ENCODE measurements around the gene CASZ1.

The CASZ1 gene

DNA sequence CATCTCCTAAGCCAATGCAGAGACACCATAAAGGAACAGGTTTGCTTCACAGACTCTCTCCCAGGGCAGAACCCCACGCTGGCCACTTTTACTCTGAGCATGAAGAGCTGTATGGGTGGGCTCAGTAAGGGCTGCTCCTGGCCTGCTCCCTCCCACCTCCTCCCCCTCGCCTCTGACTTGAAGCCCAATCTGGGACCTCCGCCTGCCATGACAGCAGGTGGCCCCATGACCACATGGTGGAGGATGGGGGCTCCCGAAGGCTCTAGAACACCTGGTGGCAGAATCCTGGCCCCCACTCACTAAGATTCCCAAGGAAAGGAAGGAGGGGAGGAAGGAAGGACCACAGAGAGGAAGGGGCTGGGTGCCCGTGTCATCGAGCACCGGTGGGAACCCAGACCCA lies 23.7 kb downstream of the CASZ1 start:
- TF ChIP-seq, protein P1, sequence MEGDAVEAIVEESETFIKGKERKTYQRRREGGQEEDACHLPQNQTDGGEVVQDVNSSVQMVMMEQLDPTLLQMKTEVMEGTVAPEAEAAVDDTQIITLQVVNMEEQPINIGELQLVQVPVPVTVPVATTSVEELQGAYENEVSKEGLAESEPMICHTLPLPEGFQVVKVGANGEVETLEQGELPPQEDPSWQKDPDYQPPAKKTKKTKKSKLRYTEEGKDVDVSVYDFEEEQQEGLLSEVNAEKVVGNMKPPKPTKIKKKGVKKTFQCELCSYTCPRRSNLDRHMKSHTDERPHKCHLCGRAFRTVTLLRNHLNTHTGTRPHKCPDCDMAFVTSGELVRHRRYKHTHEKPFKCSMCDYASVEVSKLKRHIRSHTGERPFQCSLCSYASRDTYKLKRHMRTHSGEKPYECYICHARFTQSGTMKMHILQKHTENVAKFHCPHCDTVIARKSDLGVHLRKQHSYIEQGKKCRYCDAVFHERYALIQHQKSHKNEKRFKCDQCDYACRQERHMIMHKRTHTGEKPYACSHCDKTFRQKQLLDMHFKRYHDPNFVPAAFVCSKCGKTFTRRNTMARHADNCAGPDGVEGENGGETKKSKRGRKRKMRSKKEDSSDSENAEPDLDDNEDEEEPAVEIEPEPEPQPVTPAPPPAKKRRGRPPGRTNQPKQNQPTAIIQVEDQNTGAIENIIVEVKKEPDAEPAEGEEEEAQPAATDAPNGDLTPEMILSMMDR (IDR thresholded peaks at IDR 0.05; ENCODE audit: low read depth, low read length, missing control alignments): no peak
- no peak overlapping the region for H3K4me3 ChIP-seq (ENCODE audit: low read depth, low read length)
- DNase-seq (ENCODE audit: low read depth): no peak
- in situ Hi-C loops (cut with HindIII; ENCODE audit: low sequenced_read_pairs): no loop called here

- TF ChIP-seq, protein P1 (IDR thresholded peaks at IDR 0.05; ENCODE audit: low read depth, low read length, missing control alignments): no peak
- H3K4me3 ChIP-seq (ENCODE audit: low read depth, low read length): no peak overlapping the region
- in situ Hi-C loops (cut with HindIII; ENCODE audit: low sequenced_read_pairs): no loop called here
- no peak for DNase-seq (ENCODE audit: low read depth)
Measured at GRCh38 chr1:10771789-10772188, 24.7 kb downstream of the CASZ1 start.

- TF ChIP-seq, protein P1 (IDR thresholded peaks at IDR 0.05; ENCODE audit: low read depth, low read length, missing control alignments): no peak
- in situ Hi-C loops (cut with HindIII; ENCODE audit: low sequenced_read_pairs): no loop called here
- DNase-seq (ENCODE audit: low read depth): no peak
- H3K4me3 ChIP-seq (ENCODE audit: low read depth, low read length): no peak overlapping the region
Measured at GRCh38 chr1:10768552-10768951, 27.9 kb downstream of the CASZ1 start.

DNA sequence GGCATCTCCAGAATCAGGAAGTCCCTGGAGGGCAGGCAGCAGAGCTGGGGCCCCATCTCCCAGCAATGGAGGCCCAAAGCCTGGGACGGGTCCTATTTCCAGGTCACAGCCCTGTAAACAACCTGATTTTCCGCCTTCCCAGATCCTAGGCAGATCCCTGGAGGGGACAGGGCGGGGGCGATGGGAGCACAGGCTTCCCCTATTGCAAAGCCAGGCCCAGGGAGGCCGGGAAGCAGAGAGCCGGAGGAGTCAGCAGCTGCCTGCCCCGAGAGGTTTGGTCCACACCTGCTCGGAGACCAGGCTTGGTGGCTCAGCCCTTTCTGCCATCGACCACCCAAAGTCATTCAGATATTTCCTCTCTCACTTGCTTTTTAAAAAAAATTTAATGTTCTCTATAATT lies 29.2 kb downstream of the CASZ1 start:
- H3K4me3 ChIP-seq (ENCODE audit: low read depth, low read length): no peak overlapping the region
- DNase-seq (ENCODE audit: low read depth): no peak
- TF ChIP-seq, protein P1 (IDR thresholded peaks at IDR 0.05; ENCODE audit: low read depth, low read length, missing control alignments): no peak
- in situ Hi-C loops (cut with HindIII; ENCODE audit: low sequenced_read_pairs): no loop called here

DNA sequence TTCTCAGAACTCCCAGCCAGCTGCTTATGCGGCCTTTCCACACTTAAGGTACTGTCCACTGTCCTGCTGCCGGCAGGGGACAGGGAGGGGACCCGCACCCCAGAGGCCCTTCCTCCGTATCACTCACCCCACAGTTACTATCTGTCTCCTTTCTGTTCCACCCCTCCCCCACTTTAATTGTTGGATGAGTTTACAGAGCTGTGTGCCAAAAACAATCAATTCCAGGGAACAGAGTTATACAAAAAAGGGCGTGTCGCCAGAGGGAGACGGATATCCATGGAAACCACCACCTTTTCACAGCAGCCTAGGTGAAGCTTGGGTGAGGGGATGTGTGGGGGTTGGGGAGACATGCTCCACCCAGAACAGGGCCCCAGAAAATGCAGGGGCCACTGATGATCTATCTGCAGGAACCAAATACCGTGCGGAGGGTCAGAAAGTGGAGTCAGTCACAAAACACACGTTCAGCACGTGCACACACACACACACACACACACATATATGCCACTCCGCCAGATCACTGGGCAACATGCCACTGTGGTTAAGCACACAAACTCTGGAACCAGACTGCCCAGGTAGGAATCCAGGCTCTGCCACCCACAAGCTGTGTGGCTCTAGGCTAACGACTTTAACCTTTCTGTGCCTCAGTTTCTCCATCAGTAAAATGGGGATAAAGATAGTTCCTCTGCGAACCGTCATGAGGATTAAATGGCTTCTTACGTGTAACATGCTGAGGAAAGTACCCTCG lies 30.5 kb downstream of the CASZ1 start:
- DNase-seq (ENCODE audit: low read depth): no peak
- TF ChIP-seq, protein P1 (IDR thresholded peaks at IDR 0.05; ENCODE audit: low read depth, low read length, missing control alignments): no peak
- H3K4me3 ChIP-seq (ENCODE audit: low read depth, low read length): no peak overlapping the region
- in situ Hi-C loops (cut with HindIII; ENCODE audit: low sequenced_read_pairs): no loop called here

DNA sequence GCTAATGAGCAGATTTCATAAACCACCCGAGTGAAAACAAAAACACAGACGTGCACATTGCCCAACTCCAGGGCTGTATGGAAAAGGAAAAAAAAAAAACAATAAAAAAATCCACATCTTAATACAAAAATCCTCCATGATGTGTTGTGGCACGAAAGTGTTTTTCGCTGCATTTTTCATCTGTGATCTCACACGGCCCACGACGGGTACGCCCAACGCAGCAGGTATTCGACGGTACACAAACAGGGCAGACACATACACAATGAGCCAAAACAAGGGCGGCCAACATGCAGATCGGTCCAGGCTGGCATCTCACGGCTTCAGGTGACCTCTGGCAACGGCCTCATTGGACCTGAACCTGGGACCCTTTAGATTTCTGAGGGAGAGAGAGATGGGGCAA lies 31.1 kb downstream of the CASZ1 start:
- in situ Hi-C loops (cut with HindIII; ENCODE audit: low sequenced_read_pairs): no loop called here
- no peak for DNase-seq (ENCODE audit: low read depth)
- TF ChIP-seq, protein P1 (IDR thresholded peaks at IDR 0.05; ENCODE audit: low read depth, low read length, missing control alignments): no peak
- no peak overlapping the region for H3K4me3 ChIP-seq (ENCODE audit: low read depth, low read length)

Measured in astrocyte of the cerebellum (primary cell).